ENCODE data around the gene KRTAP10-9. TPM values are rescaled to one million over a fixed set of nuclear protein-coding genes. Genes with fewer than 3 reads are reported as not detected.

Gene KRTAP10-9
- total RNA-seq, 1 experiment from 2014 or later = not detected

GRCh38 chr21:44583089-44583799 is 43.6 kb upstream of the KRTAP10-9 start:
- Mint-ChIP-seq H3K4me3 (ENCODE audit: unreplicated experiment) (no peak overlapping the region), H3K36me3 (ENCODE audit: insufficient read depth, unreplicated experiment) (peaks cover 5% of the 10 kb centered on the region), H3K4me1 (ENCODE audit: low read depth, unreplicated experiment) (no peaks in the 10 kb centered on the region), H3K27me3 (ENCODE audit: insufficient read depth, unreplicated experiment) (peaks cover 6% of the 10 kb centered on the region), H3K9me3 (ENCODE audit: unreplicated experiment) (peaks cover 37% of the 10 kb centered on the region), H3K27ac (ENCODE audit: unreplicated experiment) (no peak overlapping the region)
- no peaks in the 10 kb centered on the region for H3K4me1 ChIP-seq
- no TSS peak for BruUV-seq (replicated peaks)
- H3K36me3 ChIP-seq (ENCODE audit: control insufficient read depth, insufficient read depth, low read length) = no peaks in the 10 kb centered on the region
- POLR2A ChIA-PET = no interaction called here
- no peak for TF ChIP-seq CTCF (IDR thresholded peaks at IDR 0.05; ENCODE audit: insufficient read depth in 1 of 2, low read depth in 1 of 2, low read length in 1 of 2, severe bottlenecking in 1 of 2, unreplicated experiment in 1 of 2)
- CTCF ChIA-PET = no interaction called here
- no peak for DNase-seq
- peaks cover 18% of the 10 kb centered on the region for H3K9me3 ChIP-seq
- intact Hi-C loops (cut with micrococcal nuclease; ENCODE audit: unreplicated experiment) = no loop called here
- no peak overlapping the region for H3K4me3 ChIP-seq (ENCODE audit: low read depth, low read length)
- H3K27me3 ChIP-seq (replicated peaks; ENCODE audit: control insufficient read depth, insufficient read depth, low read length) = no peaks in the 10 kb centered on the region

GRCh38 chr21:44583800-44584147 is 43.1 kb upstream of the KRTAP10-9 start:
- no peak for DNase-seq
- H3K27me3 Mint-ChIP-seq (ENCODE audit: insufficient read depth, unreplicated experiment) = peaks cover 6% of the 10 kb centered on the region
- no peaks in the 10 kb centered on the region for H3K4me1 Mint-ChIP-seq (ENCODE audit: low read depth, unreplicated experiment)
- BruUV-seq (replicated peaks) = no TSS peak
- H3K36me3 Mint-ChIP-seq (ENCODE audit: insufficient read depth, unreplicated experiment) = peaks cover 5% of the 10 kb centered on the region
- ChIA-PET POLR2A (no interaction called here), CTCF (no interaction called here)
- no peak overlapping the region for H3K4me3 Mint-ChIP-seq (ENCODE audit: unreplicated experiment)
- H3K4me3 ChIP-seq (ENCODE audit: low read depth, low read length) = no peak overlapping the region
- H3K27ac Mint-ChIP-seq (ENCODE audit: unreplicated experiment) = no peak overlapping the region
- H3K4me1 ChIP-seq = no peaks in the 10 kb centered on the region
- TF ChIP-seq CTCF (IDR thresholded peaks at IDR 0.05; ENCODE audit: insufficient read depth in 1 of 2, low read depth in 1 of 2, low read length in 1 of 2, severe bottlenecking in 1 of 2, unreplicated experiment in 1 of 2) = no peak
- intact Hi-C loops (cut with micrococcal nuclease; ENCODE audit: unreplicated experiment) = no loop called here
- H3K36me3 ChIP-seq (ENCODE audit: control insufficient read depth, insufficient read depth, low read length) = no peaks in the 10 kb centered on the region
- peaks cover 18% of the 10 kb centered on the region for H3K9me3 ChIP-seq
- peaks cover 36% of the 10 kb centered on the region for H3K9me3 Mint-ChIP-seq (ENCODE audit: unreplicated experiment)
- H3K27me3 ChIP-seq (replicated peaks; ENCODE audit: control insufficient read depth, insufficient read depth, low read length) = no peaks in the 10 kb centered on the region

- Mint-ChIP-seq H3K36me3 (ENCODE audit: insufficient read depth, unreplicated experiment) (no peaks in the 10 kb centered on the region), H3K27ac (ENCODE audit: unreplicated experiment) (no peak overlapping the region), H3K4me3 (ENCODE audit: unreplicated experiment) (no peak overlapping the region), H3K27me3 (ENCODE audit: insufficient read depth, unreplicated experiment) (peaks cover 6% of the 10 kb centered on the region), H3K4me1 (ENCODE audit: low read depth, unreplicated experiment) (no peaks in the 10 kb centered on the region), H3K9me3 (ENCODE audit: unreplicated experiment) (peaks cover 20% of the 10 kb centered on the region)
- intact Hi-C loops (cut with micrococcal nuclease; ENCODE audit: unreplicated experiment) = no loop called here
- H3K36me3 ChIP-seq (ENCODE audit: control insufficient read depth, insufficient read depth, low read length) = no peaks in the 10 kb centered on the region
- no TSS peak for BruUV-seq (replicated peaks)
- no peak for DNase-seq
- no peak for TF ChIP-seq CTCF (IDR thresholded peaks at IDR 0.05; ENCODE audit: insufficient read depth in 1 of 2, low read depth in 1 of 2, low read length in 1 of 2, severe bottlenecking in 1 of 2, unreplicated experiment in 1 of 2)
- no peaks in the 10 kb centered on the region for H3K27me3 ChIP-seq (replicated peaks; ENCODE audit: control insufficient read depth, insufficient read depth, low read length)
- no peak overlapping the region for H3K4me3 ChIP-seq (ENCODE audit: low read depth, low read length)
- ChIA-PET CTCF (no interaction called here), POLR2A (no interaction called here)
- H3K4me1 ChIP-seq = no peaks in the 10 kb centered on the region
- peaks cover 15% of the 10 kb centered on the region; the same call in 1 of the 2 replicates for H3K9me3 ChIP-seq
Measured at GRCh38 chr21:44585892-44586291, 41.0 kb upstream of the KRTAP10-9 start.

Measured in Caco-2 (cell line).